HG02943 (cell line): ENCODE data around the gene RELN.
"Not testable (repeated sequence)": the region's sequence is repeated elsewhere in the genome, so short reads cannot be mapped to it uniquely, and the experiment has no call there.

ENCODE experiments used
- ATAC-seq: cut with Tn5 transposase; IDR thresholded peaks from one replicate; pipeline ENCODE4 v1.9.1; 2021; ENCODE audit warnings: mild to moderate bottlenecking, low read depth, moderate library complexity; ENCODE audit not compliant: unreplicated experiment

RELN gene

DNA sequence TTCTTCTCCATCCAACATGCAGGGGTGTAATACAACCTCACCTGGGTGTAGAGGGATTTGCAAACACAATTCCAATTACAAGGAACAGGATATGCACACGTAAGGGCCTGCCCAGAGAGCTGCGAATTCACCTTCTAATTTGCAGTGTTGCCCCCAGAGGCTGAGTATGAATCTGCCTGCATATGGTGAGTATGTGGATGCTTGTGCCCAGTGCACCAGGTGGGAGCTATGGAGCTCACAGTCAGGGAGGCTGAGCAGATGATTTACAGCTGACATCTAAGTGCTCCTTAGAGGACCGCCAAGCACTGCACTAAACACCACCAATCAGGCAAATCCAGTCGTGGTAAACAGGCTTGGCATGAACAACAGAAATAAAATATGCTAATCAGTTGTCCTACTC, 132.0 kb downstream of the RELN start:
- no peak for ATAC-seq

DNA sequence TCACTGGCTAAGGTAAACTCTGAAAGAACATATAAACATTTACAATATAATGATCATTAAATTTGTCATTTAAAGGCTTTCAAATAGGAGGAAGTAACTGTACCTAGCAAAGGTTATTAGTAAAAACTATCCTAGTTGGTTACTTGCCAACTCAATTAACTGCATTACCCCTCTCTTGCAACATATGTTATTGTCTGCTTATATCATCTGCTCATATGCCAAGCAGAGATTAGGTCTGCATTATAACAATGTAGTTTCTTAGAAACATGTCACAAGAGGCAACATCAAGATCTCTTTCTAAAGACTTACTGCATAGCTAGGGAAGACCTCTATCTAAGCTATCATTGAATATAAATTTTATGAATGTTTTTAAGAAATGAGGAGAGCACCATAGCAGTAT, 132.5 kb downstream of the RELN start:
- no peak for ATAC-seq

DNA sequence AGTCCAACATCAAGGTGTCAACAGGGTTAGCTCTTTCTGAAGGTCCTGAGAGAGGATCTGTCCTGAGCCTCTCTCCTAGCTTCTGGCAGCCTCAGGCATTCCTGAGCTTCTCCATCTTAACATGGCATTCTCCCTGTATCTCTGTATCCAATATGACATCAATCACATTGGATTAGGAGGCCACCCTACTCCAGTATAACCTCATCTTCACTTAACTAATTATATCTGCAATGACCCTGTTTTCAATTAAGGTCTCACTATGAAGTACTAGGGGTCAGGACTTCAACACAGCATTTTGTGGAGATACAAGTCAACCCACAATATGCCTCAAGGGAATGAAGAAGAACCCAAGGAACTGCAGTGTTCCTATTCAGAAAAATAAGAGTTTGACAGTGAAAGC, 133.8 kb downstream of the RELN start:
- ATAC-seq, result no peak

DNA sequence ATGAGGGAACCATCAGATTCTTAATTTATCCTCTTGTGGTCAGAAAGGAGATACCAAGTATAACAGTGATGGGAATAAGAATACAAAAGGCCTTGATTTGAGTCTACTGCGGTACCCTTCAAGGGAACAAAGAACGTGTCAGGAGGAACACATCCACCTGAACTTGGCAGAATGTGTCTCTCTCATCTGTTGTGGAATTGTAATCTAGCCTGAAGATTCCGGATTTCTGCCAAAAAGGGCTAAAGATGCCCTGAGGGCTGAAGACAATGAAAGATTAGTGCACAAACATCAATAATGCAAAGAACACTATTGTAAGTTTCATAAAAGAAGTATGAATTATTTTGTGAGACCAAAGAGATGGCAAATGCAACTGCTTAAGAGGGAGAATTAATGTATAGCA, 134.8 kb downstream of the RELN start:
- ATAC-seq, result no peak

DNA sequence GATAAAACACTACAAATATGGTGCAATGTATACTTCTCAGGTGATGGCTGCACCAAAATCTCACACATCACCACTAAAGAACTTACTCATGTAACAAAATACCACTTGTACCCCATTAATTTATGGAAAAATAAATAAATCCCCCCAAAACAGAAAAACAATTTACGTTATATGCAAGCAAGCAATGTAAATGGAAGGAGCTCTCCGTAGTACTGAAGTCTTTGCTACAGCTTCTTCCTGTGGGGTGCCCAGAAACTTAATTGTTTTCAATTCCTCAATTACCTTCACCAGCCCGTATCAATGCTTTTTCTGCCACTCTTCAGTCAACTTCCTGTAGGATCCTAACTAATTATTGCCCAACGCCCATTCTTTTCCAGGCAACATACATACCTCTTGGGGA, 138.1 kb downstream of the RELN start:
- ATAC-seq, result no peak

DNA sequence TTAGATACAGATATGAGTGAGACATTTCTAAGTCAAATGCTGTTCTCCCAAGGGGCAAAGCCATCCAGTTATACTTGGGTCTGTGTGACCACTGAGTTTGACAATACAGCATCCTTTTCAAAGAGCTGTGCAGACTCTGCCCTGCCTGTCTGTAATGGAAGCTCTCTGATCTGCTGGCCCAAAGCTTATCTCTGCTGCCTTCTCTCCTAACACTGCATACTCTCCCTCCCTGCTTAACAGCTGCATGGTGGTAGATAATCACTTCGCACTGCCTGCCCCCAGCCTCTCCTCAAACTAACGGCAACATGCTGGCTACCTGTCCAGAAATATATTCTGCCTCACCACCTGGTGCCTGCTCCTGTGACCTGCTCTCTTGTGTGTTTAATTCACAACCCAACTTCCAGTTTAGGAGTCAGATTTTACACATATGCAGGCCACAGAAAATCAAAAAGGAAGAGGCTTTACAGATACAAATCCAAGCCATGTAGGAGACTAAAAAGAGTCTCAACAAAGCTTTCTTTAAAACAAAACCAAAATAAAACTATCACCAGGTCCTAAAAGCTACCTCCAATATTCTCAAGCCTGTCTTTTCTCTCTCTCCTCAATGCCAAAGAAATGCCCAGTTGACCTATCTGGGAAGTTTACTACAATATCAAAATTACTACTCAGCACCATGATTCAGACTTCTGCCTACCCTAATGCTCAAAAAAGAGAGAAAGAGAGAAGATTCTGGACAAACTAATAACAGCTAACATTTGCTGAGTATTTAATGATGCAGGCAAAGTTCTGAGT, 145.6 kb downstream of the RELN start:
- no peak for ATAC-seq

DNA sequence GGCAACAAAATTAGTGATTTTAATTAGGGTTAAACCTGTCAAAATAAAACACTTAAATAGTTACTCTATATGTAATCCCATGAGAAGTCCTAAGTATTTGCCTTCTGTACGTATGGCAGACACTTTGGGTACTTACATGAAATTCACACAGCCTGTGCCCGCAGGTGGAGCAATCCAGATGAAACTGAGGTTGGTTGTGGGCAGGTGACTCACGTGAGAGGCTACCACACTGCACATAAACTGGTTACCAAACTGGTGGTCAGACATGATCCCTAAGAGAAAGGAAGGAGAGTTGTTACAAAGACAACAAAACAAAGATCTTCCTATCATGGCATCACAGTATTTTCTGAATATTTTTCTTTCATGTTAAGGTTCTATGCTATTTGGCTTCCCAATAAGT, 156.1 kb downstream of the RELN start:
- no peak for ATAC-seq

DNA sequence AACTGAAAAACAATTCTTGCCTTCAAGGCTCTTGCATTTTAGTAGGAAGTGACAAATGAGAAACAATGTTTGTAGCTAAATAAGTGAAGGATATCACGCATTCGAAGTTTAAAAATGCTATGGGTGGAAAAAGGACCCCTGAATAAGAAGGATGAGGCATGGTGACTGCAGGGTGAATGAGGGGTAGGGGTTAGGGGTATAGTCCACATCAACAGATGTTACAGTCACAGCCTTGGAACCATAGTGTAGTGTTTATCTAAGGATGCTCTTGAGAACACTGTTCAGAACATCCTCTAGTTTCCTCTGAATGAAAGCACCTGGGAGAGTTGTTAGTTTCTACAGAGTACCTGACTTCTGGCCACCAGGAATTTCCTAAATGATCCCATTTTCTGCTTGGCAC, 157.0 kb downstream of the RELN start:
- ATAC-seq, result no peak

DNA sequence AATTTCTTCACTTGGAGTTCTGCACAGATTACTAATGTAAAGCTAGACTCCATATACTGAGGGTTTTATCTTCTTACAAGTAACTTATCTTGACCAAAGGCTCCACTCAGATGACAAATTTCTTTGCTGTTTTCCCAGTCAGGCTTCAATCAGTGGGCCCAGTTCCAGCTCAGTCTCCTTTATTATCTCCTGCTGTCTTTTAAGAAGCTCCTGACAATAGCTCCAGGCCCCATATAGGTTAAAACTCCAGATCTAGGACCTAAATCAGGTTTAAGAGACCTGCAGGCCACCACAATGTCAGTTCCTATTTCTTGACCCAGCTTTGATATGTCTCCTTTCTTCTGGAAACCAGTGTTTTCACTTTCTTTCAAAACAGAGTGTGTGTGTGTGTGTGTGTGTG, 165.2 kb downstream of the RELN start:
- no peak for ATAC-seq

DNA sequence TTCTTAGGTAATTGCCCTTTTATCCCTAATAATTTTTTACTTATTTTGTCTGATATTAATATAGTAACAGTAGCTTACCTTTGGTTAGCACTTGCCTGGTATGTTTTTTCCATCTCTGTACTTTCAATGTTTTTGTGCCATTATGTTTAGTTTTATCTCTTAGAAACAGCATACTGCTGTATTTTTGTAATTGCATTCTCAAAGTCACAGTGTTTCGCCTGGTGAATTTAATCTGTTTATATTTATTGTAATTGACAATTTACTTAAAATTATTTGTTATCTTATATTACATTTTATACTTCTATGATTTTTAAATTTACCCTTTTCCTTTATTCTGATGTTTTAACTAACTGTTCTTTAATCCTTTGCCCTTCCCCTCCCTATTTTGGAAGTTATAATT, 166.4 kb downstream of the RELN start:
- no peak for ATAC-seq

DNA sequence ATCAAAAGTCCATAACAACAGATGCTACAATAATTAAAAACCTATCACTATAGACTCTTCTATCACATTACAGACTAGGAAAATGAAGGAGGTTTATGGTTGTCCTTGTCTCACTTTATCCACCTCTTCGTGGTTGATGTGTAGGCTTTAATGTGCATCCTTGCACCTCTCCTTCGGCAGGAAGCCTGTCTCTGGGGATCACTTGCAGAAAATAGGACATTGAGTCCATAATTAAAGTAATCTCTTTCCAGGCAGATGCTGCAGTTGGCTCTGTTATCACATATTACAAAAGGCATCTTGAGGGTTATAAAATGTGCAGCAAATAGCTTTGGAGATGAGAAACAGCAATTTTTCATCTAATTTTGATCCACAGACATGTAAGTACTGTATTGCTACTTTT, 168.4 kb downstream of the RELN start:
- no peak for ATAC-seq

DNA sequence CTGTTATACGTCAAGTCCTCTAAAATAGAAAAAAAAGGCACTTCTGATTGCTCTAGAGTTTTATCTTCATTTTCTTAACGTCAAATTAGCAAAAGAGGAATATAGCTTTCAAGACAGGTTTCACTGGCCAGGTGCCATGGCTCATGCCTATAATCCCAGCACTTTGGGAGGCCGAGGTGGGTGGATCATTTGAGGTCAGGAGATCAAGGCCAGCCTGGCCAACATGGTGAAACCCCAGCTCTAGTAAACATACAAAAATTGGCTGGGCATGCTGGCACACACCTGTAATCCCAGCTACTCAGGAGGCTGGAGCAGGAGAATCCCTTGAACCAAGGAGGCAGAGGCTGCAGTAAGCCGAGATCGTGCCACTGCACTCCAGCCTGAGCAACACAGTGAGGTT, 173.5 kb downstream of the RELN start:
- ATAC-seq, result not testable (repeated sequence)

DNA sequence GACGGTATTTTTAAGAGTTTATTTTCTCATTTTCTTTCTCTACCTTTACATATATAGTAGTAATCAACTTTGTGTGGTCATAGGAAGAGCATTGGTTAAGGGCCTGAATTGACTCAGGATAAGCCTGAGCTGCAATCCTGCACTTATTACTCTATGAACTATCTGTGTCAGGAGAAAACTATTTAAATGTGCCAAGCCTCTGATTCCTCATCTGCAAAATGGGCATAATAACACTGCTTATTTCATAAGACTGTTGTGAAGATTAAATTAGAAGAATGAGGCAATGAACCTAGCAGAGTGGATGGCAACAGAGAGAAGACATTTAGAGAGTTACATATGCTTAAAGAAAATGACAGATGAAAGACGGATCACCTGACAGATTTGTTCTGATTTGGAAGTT, 175.5 kb downstream of the RELN start:
- no peak for ATAC-seq

DNA sequence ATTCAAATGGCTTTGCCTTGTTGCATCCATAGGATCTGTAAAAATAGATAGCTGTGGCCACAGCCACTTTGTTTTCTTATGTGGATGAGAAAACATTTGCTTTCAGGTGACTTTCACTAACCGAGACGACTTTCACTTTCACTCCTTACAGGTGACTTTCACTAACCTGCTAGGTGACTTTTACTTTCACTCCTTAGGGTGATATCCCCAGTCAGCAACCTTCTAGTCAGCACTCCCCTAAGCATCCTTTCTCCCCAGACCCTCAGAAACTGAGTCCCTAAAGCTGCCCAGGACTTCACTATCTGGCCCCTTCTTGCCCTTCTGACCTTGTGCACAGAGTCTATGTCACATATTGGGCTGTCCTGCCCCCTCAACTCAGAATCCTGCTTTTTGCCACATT, 177.5 kb downstream of the RELN start:
- no peak for ATAC-seq

DNA sequence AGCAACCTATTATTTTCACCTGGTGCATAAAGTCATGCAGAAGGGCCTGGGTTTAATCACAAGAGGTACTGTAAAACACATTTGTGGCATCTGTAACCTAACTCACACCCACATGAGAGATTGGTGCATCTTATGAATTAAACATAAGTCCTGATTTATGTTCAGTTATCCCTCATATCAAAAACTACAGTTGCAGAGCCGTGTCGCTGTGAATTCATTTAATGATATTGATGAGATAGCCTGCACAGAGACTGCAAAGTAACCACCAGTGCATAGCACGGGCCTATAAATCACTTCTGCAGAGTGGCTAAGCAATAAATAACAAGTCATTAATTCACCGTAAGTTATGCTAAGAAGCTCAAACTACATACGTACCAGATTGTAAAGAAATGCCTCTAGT, 178.2 kb downstream of the RELN start:
- no peak for ATAC-seq

DNA sequence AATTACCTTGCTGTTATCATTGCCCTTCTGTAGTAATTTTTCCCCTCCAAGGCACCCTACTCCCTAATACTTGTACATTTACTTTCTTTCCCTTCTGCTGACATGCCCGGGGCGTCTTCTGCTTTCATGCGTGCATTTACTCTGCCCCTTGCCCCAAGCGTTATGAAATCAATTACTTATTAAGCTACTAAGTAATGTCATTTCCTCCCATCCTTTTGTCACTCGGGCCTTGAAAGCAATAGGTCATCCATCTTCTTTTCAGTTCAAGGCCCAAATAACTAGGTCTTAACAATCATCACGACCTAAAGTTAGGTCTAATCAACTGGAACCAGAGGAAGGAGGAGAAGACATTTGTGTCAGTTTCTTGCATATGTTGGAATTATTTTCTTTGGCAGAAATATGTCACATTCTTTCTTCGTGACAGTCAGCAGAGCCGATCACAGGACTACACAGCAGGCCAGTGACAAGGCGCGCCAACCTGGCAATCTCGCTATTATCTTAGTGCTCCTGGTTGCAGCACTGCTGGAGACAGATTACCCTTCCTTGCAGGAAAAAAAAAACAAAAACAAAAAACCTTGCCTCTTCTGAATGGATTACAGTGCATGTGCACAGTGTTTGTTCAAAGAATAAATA, 179.2 kb downstream of the RELN start:
- no peak for ATAC-seq

DNA sequence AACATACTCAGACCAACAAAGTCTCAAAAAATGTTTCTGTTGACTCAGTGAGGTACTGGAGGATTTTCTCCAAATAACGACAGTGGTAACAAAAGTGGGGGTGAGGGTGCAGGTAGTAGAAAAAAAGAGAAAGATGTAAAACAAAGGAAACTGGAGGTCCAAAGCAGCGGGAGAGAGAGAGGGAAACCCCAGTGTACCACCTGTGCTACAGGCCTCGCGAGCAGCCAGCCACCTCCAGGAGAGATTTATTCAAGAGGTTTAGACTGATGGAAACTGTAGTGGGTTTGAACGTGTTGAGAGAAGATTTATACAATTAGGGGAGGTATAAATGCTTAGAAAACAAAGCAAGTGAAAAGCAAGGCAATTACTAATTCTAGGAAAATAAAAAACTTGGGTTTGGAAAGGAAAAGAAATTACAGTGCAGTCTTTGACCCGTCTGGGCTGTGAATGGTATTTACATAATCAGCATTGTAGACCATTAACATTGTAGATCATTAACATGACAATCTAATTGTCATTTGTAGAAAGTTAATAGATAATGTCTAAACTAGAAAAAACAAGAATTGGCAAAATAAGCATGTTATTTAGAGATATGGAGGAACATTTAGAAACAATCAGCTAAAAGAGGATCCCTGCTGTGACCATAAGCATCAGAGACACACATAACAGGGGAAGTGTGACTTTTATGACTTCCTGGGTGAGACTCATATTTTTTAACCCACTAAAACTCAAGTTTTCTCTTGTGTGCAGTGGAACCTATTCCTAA, 180.0 kb downstream of the RELN start:
- ATAC-seq, result no peak

DNA sequence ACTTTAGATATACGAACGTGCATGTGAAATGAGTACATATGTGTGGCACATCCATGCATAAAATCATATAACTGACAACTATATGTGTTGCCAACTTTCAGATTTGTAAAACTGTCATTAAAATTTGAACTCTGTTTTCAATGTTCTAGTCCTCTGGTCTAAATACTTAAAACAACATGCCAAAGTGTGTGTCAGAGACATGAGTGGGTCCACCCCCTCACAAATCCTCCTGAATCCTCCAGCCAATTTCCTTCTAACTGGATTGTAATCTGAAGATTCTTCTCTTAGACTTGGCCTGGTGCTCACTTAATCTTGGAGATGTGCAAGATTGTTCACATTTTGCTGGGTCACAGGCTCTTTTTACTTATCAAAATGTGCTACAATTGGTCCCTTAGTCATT, 184.1 kb downstream of the RELN start:
- no peak for ATAC-seq

DNA sequence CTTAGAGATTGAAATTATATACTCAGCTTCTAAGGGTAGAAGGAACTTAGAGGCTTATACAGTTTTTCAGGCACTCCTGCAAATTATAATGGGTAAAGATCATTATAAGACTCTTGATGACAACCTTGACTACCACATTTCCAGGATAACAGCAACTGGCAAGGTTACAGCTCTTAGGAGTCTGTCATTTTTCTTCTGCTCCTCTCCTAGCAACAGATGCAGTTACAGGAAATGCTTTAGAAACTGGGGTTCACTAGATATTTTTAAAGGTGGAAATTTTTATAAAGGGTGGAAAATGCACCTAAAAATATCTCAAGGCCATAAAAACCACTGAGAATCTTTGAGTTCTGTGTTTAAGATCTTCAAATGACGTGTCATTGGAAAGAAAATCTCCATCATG, 185.8 kb downstream of the RELN start:
- no peak for ATAC-seq

DNA sequence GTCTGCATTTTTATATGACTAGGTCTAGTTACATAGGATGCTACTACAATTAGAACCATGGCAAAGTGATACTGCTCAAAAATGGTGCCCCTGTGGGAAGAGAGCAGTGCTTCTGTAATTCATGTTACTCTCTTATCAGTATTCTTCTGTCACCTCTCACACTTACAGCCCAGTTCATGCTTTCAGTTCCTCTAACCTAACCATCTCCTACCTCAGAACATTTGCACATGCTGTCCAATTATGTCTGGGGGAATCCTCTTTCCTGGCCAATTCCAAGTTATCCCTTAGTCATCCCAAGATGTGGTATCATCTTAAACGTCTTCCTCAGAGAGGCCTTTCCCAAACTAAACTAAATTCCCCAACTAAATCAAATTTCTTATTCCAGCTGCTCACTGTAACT, 190.2 kb downstream of the RELN start:
- ATAC-seq, result no peak

DNA sequence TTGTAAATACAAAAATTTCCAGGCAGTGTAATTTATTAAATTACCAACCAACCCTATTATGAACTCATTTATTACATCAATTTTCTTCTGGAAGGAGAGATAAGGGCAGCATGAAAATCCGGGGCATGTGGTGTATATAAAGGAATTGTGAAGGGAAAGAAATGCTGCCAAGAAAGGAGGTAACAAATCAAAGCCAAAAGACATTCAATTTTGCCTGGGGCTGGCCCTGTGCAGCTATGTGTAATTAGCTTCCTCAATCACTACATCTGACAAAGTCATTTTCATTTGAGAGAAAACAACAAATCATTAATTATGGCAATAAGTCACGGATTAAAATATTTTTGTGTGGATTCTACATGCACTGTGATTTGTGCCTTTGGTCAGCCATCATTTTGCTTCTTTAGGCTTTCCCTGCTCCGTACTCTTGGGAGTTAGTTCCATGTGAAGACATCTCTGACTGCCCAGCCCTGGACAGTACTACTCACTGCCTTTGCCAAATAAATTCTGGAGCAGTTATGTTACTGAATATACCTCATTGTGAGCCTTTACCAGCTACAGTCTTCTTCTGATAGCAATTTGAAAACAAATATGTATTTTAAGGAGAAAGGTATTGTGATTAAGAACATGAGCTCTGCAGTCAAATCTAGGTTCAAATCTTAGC, 191.7 kb downstream of the RELN start:
- ATAC-seq, result no peak
